ENCODE results near the gene CCDC141.

DNA sequence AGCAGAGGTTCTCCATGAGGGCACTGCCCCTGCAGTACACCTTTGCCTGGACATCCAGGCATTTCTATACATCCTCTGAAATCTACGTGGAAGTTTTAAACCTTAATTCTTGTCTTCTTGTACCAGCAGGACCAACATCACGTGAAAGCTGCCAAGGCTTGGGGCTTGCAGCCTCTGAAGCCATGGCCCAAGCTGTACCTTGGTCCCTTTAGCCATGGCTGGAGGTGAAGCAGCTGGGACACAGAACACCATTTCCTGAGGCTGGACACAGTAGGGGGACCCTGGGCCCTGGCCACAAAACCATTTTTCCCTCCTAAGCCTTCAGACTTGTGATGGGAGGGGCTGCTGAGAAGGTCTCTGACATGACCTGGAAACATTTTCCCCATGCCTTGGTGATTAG, 32.8 kb upstream of the CCDC141 start:
- TF ChIP-seq, protein P1, sequence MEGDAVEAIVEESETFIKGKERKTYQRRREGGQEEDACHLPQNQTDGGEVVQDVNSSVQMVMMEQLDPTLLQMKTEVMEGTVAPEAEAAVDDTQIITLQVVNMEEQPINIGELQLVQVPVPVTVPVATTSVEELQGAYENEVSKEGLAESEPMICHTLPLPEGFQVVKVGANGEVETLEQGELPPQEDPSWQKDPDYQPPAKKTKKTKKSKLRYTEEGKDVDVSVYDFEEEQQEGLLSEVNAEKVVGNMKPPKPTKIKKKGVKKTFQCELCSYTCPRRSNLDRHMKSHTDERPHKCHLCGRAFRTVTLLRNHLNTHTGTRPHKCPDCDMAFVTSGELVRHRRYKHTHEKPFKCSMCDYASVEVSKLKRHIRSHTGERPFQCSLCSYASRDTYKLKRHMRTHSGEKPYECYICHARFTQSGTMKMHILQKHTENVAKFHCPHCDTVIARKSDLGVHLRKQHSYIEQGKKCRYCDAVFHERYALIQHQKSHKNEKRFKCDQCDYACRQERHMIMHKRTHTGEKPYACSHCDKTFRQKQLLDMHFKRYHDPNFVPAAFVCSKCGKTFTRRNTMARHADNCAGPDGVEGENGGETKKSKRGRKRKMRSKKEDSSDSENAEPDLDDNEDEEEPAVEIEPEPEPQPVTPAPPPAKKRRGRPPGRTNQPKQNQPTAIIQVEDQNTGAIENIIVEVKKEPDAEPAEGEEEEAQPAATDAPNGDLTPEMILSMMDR (IDR thresholded peaks at IDR 0.05): no peak
- no peak for TF ChIP-seq POLR2A (IDR thresholded peaks at IDR 0.05)
